Thoracic aorta (tissue), 2 donors: ENCODE results near the gene EBF3. TPM values are rescaled to one million over a fixed set of nuclear protein-coding genes. Genes with fewer than 3 reads are reported as not detected.

Source experiments
- ATAC-seq: fragments of 150-250 bp; one replicate; pipeline ENCODE4 v1.8.0; 2017; ENCODE audit warnings: low read depth; ENCODE audit not compliant: insufficient number of reproducible peaks, low FRiP score
- DNase-seq: peaks from one replicate; pipeline ENCODE4 v3.0.0-alpha.2; 2020; ENCODE audit warnings: low spot score
- H3K27ac ChIP-seq, 2 donors: fragments of 200-600 bp; sonication (generic); 1 replicate in 1 of 2; 2 replicates in 1 of 2; pipeline ENCODE4 v1.5.1; 2016; ENCODE audit warnings: mild to moderate bottlenecking in 2 of 2, moderate library complexity in 2 of 2
- H3K27me3 ChIP-seq: fragments of 200-600 bp; sonication (generic); replicated peaks from 2 replicates; pipeline ENCODE4 v1.6.0; 2016; ENCODE audit warnings: mild to moderate bottlenecking; ENCODE audit not compliant: insufficient read depth
- H3K36me3 ChIP-seq: fragments of 200-600 bp; sonication (generic); one replicate; pipeline ENCODE4 v1.5.1; 2016
- H3K4me1 ChIP-seq, 2 donors: fragments of 200-600 bp; sonication (generic); 1 replicate in 1 of 2; 2 replicates in 1 of 2; pipeline versions ENCODE4 v1.5.1 to v1.6.0; 2016; ENCODE audit warnings: low read depth in 2 of 2, mild to moderate bottlenecking in 1 of 2; ENCODE audit not compliant: control insufficient read depth in 1 of 2
- H3K4me3 ChIP-seq: fragments of 200-600 bp; sonication (generic); 2 replicates; pipeline ENCODE4 v1.5.1; 2016; ENCODE audit warnings: mild to moderate bottlenecking
- H3K9me3 ChIP-seq: fragments of 200-600 bp; sonication (generic); 2 replicates; pipeline ENCODE4 v1.5.1; 2016
- total RNA-seq, 2 donors: library from RNA; depleted of rRNA; stranded (reverse); fragments of >200 nt; gene quantifications; one replicate each; pipeline versions ENCODE4 v1.1.0 to v1.2.3, GENCODE V29; 2016
- TF ChIP-seq, protein P1 (sequence below): fragments of 200-600 bp; sonication (generic); IDR thresholded peaks from one replicate; pipeline ENCODE4 v1.5.1; 2019; ENCODE audit warnings: antibody characterized with exemption

Gene EBF3
- total RNA-seq, 2 donors from 2014 or later, result 3.6 to 4.6 TPM

DNA sequence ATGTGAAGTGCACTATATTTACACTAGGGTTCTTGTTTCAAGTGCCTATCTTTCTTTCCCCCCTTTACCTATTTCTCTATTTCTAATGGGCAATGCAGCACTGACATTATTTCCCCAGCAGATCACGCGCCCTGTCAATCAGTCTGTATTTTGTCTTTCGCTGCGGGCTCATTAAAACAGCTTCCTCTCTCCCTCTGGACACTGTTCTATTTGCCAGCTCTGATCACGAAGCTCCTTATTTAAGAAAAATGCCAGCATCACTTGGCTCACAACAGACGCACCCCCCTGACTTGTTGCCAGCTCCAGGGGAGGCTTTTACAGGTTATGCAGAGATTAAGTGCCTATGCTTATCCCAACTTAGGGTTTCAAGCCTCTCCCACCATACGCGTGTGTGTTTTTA is 78.5 kb downstream of the EBF3 start:
- Histone ChIP-seq H3K4me1 (no peaks in the 10 kb centered on the region), H3K9me3 (no peaks in the 10 kb centered on the region), H3K36me3 (no peaks in the 10 kb centered on the region), H3K4me3 (no peak overlapping the region), H3K27me3 (no peaks in the 10 kb centered on the region), H3K27ac (no peak overlapping the region)
- DNase-seq, result no peak
- no peak for ATAC-seq
- TF ChIP-seq, protein P1, sequence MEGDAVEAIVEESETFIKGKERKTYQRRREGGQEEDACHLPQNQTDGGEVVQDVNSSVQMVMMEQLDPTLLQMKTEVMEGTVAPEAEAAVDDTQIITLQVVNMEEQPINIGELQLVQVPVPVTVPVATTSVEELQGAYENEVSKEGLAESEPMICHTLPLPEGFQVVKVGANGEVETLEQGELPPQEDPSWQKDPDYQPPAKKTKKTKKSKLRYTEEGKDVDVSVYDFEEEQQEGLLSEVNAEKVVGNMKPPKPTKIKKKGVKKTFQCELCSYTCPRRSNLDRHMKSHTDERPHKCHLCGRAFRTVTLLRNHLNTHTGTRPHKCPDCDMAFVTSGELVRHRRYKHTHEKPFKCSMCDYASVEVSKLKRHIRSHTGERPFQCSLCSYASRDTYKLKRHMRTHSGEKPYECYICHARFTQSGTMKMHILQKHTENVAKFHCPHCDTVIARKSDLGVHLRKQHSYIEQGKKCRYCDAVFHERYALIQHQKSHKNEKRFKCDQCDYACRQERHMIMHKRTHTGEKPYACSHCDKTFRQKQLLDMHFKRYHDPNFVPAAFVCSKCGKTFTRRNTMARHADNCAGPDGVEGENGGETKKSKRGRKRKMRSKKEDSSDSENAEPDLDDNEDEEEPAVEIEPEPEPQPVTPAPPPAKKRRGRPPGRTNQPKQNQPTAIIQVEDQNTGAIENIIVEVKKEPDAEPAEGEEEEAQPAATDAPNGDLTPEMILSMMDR, result no peak

DNA sequence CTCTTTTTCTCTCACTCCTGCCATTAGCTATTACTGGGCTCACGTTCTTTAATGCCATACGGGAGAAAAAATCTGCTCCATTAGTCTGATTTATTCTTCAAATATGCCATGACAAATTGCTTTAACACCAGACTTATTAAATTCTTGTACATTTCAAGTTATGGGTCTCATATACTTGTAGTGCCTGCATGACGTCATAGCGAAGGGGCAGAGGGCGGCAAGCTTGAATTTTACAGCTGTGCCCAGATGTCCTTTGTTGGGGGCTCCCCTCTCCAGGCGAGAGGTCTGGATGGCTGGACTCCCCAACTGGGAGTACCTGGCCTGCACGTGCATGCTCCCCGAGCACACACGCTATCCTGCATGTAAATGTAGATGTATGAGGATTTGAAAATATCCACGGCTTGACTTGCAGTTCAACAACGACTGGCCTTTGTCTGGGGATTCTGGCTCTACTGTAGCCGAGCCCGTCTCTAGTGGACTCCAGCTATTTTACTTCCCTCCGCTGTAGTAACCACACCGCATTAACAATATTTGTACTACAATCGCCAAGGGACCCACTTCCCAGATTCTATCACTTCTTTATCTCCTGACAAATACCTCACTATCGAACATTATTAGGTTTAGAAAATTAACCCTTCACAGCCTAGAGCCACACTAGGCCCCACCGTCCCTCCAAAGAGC is 79.5 kb downstream of the EBF3 start:
- no peak for ATAC-seq

DNA sequence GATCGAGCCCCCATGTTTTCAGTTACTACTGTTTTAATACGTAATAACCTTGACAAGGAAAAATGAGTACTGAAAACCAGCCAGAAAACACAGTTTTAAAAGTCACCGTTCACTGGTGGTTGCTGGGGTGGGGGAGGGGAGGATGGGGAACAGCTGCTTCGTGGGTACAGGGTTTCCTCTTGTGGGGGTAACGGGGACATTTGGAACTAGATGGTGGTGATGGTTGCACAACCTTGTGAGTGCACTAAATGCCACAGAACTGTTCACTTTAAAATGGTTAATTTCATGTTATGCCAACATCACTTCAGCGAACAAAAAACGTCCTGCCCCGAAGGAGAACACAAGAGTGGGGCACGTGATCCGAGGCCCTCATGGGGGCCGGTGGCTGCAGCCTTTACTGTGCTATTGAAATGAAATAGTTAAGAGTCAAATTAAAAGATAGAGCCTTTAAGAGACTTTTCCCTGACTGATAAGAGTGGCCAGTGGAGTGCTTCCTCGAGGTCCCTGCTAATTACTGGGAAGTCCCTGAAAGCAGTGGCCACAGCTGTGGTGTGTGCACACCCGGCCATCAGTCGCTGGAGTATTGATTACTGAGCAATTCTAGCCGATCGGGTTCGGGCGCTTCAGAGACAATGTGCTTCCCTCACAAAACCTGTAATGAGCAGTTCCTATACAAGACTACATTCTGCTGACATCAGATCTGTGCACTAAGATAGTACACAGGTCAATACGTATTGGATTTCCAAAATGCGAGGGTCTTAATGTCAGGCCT is 80.3 kb downstream of the EBF3 start:
- no peaks in the 10 kb centered on the region for H3K36me3 ChIP-seq
- H3K4me3 ChIP-seq, result no peak overlapping the region
- ATAC-seq (no peak), DNase-seq (no peak)
- H3K27ac ChIP-seq, result no peak overlapping the region
- H3K27me3 ChIP-seq, result no peaks in the 10 kb centered on the region
- H3K9me3 ChIP-seq, result no peaks in the 10 kb centered on the region
- H3K4me1 ChIP-seq, result no peaks in the 10 kb centered on the region
- TF ChIP-seq, protein P1, result no peak

More for the DNA sequence above, 79.5 kb downstream of the EBF3 start:
- H3K27ac ChIP-seq, result no peak overlapping the region
- no peaks in the 10 kb centered on the region for H3K36me3 ChIP-seq
- no peaks in the 10 kb centered on the region for H3K27me3 ChIP-seq
- no peaks in the 10 kb centered on the region for H3K9me3 ChIP-seq
- H3K4me1 ChIP-seq, result no peaks in the 10 kb centered on the region
- no peak overlapping the region for H3K4me3 ChIP-seq
- DNase-seq, result no peak
- TF ChIP-seq, protein P1, result no peak

DNA sequence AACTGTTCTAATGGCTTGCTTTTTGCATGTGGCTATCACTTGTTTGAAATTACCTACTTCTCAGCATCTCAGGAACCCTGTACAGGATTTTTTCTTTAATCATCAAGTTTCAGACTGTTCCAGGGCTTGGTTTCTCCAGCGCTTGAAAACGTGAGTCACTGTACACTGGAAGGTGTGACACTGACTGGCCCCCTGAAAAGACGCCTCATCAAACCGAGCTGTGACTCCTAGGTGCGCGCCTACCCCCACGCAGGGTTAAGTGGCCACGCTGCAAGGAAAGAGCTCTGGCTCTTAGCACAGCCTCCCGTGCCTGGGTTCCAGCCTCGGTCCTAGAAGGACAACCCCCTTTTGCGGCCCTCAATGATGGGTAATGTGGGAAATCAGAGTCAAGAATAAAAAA is 81.0 kb downstream of the EBF3 start:
- H3K27me3 ChIP-seq, result no peaks in the 10 kb centered on the region
- H3K4me1 ChIP-seq, result no peaks in the 10 kb centered on the region
- no peaks in the 10 kb centered on the region for H3K36me3 ChIP-seq
- TF ChIP-seq, protein P1, result no peak
- ATAC-seq (no peak), DNase-seq (no peak)
- no peak overlapping the region for H3K27ac ChIP-seq
- no peaks in the 10 kb centered on the region for H3K9me3 ChIP-seq
- no peak overlapping the region for H3K4me3 ChIP-seq

DNA sequence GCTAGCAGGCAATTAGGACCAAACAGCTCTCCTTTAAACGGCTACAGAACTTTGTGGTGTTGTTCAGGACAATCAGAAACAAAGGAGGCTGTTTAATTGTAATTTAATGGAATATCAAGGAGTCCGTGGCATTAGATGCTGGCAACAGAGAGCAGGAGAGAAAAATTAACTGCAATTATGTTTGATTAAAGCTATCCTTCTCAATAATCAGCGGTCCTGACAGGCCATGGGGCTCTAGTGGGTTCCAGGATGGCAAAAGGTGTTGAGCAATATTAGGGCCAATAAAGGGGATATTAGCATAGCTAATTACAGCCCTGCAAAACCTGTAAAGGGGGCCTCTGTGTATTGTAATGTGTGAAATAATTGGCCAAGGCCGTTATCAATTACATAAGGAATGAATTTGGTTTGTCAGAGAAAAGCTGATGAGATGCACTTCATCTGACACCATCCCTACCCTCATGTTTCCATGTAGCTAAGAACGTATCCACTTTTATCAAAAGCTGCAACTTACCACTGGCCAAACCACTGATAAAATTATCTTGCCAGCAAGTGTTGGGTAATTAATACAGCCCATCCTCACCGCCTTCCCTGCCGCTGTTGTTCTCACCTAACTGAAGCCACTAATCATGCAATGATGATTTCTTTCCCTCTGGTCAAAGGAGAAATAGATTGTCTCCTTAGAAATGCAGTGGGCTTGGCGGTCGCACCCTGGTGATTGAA is 81.6 kb downstream of the EBF3 start:
- no peaks in the 10 kb centered on the region for H3K36me3 ChIP-seq
- H3K9me3 ChIP-seq, result no peaks in the 10 kb centered on the region
- no peak for DNase-seq
- TF ChIP-seq, protein P1, result no peak
- no peaks in the 10 kb centered on the region for H3K4me1 ChIP-seq
- no peak for ATAC-seq
- no peak overlapping the region for H3K27ac ChIP-seq
- H3K27me3 ChIP-seq, result no peaks in the 10 kb centered on the region
- no peak overlapping the region for H3K4me3 ChIP-seq
